Activated CD4-positive, alpha-beta memory T cell treated with anti-CD3 and anti-CD28 coated beads for 36 hours (primary cell): Measurements from ENCODE around the gene ADRA2A. TPM values are rescaled to one million over a fixed set of nuclear protein-coding genes. Genes with fewer than 3 reads are reported as not detected.
A peak's percentile ranks its signal among the peaks of the same experiment; 100 is the strongest.

Experiments
- CTCF ChIA-PET: fragments of 350-600 bp; sonication (Branson Sonifier 250); formaldehyde crosslinking; loops from one replicate; lab custom pipeline; 2021; ENCODE audit warnings: antibody characterized with exemption, inconsistent platforms; lab: Charles Lee
- POLR2A ChIA-PET: fragments of 350-600 bp; sonication (Branson Sonifier 250); formaldehyde crosslinking; loops from one replicate; lab custom pipeline; 2021; ENCODE audit warnings: antibody characterized with exemption; lab: Charles Lee
- DNase-seq: peaks from one replicate; pipeline ENCODE4 v3.0.0-alpha.2; 2020
- H3K27ac Mint-ChIP-seq: one replicate; pipeline ENCODE4 v1.8.0; 2021; ENCODE audit warnings: mixed read lengths
- H3K27me3 Mint-ChIP-seq: one replicate; pipeline ENCODE4 v1.8.0; 2021; ENCODE audit warnings: mixed read lengths
- H3K36me3 Mint-ChIP-seq: one replicate; pipeline ENCODE4 v1.8.0; 2021; ENCODE audit warnings: mixed read lengths
- H3K4me1 Mint-ChIP-seq: one replicate; pipeline ENCODE4 v1.8.0; 2021; ENCODE audit warnings: low read depth, mixed read lengths
- H3K4me3 Mint-ChIP-seq: one replicate; pipeline ENCODE4 v1.8.0; 2021; ENCODE audit warnings: mild to moderate bottlenecking, mixed read lengths
- H3K9me3 Mint-ChIP-seq: one replicate; pipeline ENCODE4 v1.8.0; 2021; ENCODE audit warnings: mixed read lengths
- intact Hi-C: fragments of 100-400 bp; cut with micrococcal nuclease; formaldehyde crosslinking; loops from one replicate; pipeline ENCODE4 v1.15.1; 2023
- total RNA-seq, 2 experiments: library from RNA; stranded (reverse); gene quantifications; one replicate each; pipeline ENCODE4 v1.2.3, GENCODE V29; 2021

ADRA2A gene
- total RNA-seq, 2 experiments from 2014 or later = not detected

DNA sequence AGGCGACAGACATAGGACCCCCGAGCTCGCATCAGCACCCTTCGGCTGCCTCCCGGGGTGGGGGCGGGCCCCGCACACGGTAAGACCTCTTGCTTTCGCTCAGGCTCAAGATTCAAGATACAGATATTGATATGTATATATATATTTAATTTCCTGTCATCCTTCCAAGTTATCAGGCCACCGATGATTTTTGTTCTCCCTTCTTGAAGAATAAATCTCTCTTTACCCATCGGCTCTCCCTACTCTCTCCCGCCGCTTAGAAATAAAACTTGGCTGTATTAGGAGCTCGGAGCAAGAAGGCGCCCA is 603 bp downstream of the ADRA2A start:
- intact Hi-C loops = loop anchor here (2.0 to 10.0 kb wide), 4 partner anchors 129 to 1057 kb away; no protein-coding TSS in a partner anchor
- no peak overlapping the region for H3K27ac Mint-ChIP-seq
- POLR2A ChIA-PET = no interaction called here
- CTCF ChIA-PET = interaction anchor here (1.1 to 2.8 kb wide), 4 partner anchors 12 to 1061 kb away, joined by 3 to 29 read pairs (median 5); no protein-coding TSS in a partner anchor
- H3K36me3 Mint-ChIP-seq = peaks cover 3% of the 10 kb centered on the region
- H3K4me1 Mint-ChIP-seq = peaks cover 11% of the 10 kb centered on the region
- no peak for DNase-seq
- H3K27me3 Mint-ChIP-seq = peaks cover 54% of the 10 kb centered on the region
- peak overlapping the region; percentile 48 for H3K4me3 Mint-ChIP-seq
- no peaks in the 10 kb centered on the region for H3K9me3 Mint-ChIP-seq

- H3K27ac Mint-ChIP-seq = no peak overlapping the region
- peaks cover 11% of the 10 kb centered on the region for H3K4me1 Mint-ChIP-seq
- peak; percentile 15 for DNase-seq
- peaks cover 50% of the 10 kb centered on the region for H3K27me3 Mint-ChIP-seq
- peaks cover 3% of the 10 kb centered on the region for H3K36me3 Mint-ChIP-seq
- intact Hi-C loops = loop anchor here (2.0 to 10.0 kb wide), 4 partner anchors 129 to 1057 kb away; no protein-coding TSS in a partner anchor
- no peaks in the 10 kb centered on the region for H3K9me3 Mint-ChIP-seq
- POLR2A ChIA-PET = no interaction called here
- CTCF ChIA-PET = interaction anchor here (1.1 to 2.8 kb wide), 5 partner anchors 12 to 1061 kb away, joined by 3 to 29 read pairs (median 4); no protein-coding TSS in a partner anchor
- H3K4me3 Mint-ChIP-seq = peak overlapping the region; percentile 50
Measured at GRCh38 chr10:111077785-111078504, 1.1 kb downstream of the ADRA2A start.

DNA sequence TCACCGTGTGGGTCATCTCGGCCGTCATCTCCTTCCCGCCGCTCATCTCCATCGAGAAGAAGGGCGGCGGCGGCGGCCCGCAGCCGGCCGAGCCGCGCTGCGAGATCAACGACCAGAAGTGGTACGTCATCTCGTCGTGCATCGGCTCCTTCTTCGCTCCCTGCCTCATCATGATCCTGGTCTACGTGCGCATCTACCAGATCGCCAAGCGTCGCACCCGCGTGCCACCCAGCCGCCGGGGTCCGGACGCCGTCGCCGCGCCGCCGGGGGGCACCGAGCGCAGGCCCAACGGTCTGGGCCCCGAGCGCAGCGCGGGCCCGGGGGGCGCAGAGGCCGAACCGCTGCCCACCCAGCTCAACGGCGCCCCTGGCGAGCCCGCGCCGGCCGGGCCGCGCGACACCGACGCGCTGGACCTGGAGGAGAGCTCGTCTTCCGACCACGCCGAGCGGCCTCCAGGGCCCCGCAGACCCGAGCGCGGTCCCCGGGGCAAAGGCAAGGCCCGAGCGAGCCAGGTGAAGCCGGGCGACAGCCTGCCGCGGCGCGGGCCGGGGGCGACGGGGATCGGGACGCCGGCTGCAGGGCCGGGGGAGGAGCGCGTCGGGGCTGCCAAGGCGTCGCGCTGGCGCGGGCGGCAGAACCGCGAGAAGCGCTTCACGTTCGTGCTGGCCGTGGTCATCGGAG is 1.8 kb downstream of the ADRA2A start:
- intact Hi-C loops = loop anchor here (5.0 to 10.0 kb wide), 2 partner anchors 331 to 1056 kb away; no protein-coding TSS in a partner anchor
- H3K4me3 Mint-ChIP-seq = no peak overlapping the region
- CTCF ChIA-PET = interaction anchor here (1.5 kb wide), 1 partner anchor 520 kb away, joined by 3 read pairs; no protein-coding TSS in a partner anchor

DNA sequence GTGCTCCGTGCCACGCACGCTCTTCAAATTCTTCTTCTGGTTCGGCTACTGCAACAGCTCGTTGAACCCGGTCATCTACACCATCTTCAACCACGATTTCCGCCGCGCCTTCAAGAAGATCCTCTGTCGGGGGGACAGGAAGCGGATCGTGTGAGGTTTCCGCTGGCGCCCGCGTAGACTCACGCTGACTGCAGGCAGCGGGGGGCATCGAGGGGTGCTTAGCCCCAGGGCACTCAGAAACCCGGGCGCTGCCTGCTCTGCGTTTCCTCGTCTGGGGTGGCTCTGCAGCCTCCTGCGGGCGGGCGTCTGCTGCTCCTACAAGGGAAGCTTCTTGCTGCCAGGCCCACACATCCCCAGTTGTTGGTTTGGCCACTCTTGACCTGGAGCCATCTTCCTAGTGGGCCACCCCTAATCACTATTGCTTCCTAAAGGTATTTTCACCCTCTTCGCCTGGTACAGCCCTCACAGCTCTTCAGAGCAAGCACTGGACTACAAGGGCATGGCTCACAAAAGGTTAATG is 2.5 kb downstream of the ADRA2A start:
- Mint-ChIP-seq H3K4me1 (peaks cover 11% of the 10 kb centered on the region), H3K9me3 (no peaks in the 10 kb centered on the region), H3K27me3 (peaks cover 39% of the 10 kb centered on the region), H3K27ac (no peak overlapping the region), H3K4me3 (no peak overlapping the region), H3K36me3 (peaks cover 3% of the 10 kb centered on the region)
- ChIA-PET CTCF (interaction anchor here (1.5 kb wide), 1 partner anchor 519 kb away, joined by 3 read pairs; no protein-coding TSS in a partner anchor), POLR2A (no interaction called here)
- no peak for DNase-seq
- intact Hi-C loops = loop anchor here (5.0 to 10.0 kb wide), 2 partner anchors 332 to 1056 kb away; no protein-coding TSS in a partner anchor

More for the DNA sequence above, 1.8 kb downstream of the ADRA2A start:
- Mint-ChIP-seq H3K27ac (no peak overlapping the region), H3K9me3 (no peaks in the 10 kb centered on the region), H3K4me1 (peaks cover 11% of the 10 kb centered on the region), H3K27me3 (peaks cover 44% of the 10 kb centered on the region), H3K36me3 (peaks cover 3% of the 10 kb centered on the region)
- no peak for DNase-seq
- POLR2A ChIA-PET = no interaction called here

GRCh38 chr10:111079781-111080180 is 3.0 kb downstream of the ADRA2A start:
- POLR2A ChIA-PET = no interaction called here
- H3K4me3 Mint-ChIP-seq = no peak overlapping the region
- intact Hi-C loops = loop anchor here (5.0 to 10.0 kb wide), 2 partner anchors 332 to 1055 kb away; no protein-coding TSS in a partner anchor

GRCh38 chr10:111080224-111080623 is 3.4 kb downstream of the ADRA2A start:
- intact Hi-C loops = no loop called here
- ChIA-PET POLR2A (no interaction called here), CTCF (no interaction called here)
- Mint-ChIP-seq H3K36me3 (peaks cover 3% of the 10 kb centered on the region), H3K4me1 (peaks cover 11% of the 10 kb centered on the region), H3K27me3 (peaks cover 30% of the 10 kb centered on the region), H3K27ac (no peak overlapping the region), H3K4me3 (no peak overlapping the region), H3K9me3 (no peaks in the 10 kb centered on the region)
- DNase-seq = no peak

More at GRCh38 chr10:111079781-111080180, 3.0 kb downstream of the ADRA2A start:
- H3K4me1 Mint-ChIP-seq = peaks cover 11% of the 10 kb centered on the region
- DNase-seq = no peak
- H3K9me3 Mint-ChIP-seq = no peaks in the 10 kb centered on the region
- H3K36me3 Mint-ChIP-seq = peaks cover 3% of the 10 kb centered on the region
- peaks cover 34% of the 10 kb centered on the region for H3K27me3 Mint-ChIP-seq
- no peak overlapping the region for H3K27ac Mint-ChIP-seq
- CTCF ChIA-PET = no interaction called here

- intact Hi-C loops = no loop called here
- H3K4me1 Mint-ChIP-seq = peaks cover 7% of the 10 kb centered on the region
- no peak overlapping the region for H3K4me3 Mint-ChIP-seq
- POLR2A ChIA-PET = no interaction called here
- no peaks in the 10 kb centered on the region for H3K9me3 Mint-ChIP-seq
- CTCF ChIA-PET = no interaction called here
- peaks cover 3% of the 10 kb centered on the region for H3K36me3 Mint-ChIP-seq
- DNase-seq = no peak
- no peak overlapping the region for H3K27ac Mint-ChIP-seq
- peaks cover 23% of the 10 kb centered on the region for H3K27me3 Mint-ChIP-seq
Measured at GRCh38 chr10:111081595-111081994, 4.8 kb downstream of the ADRA2A start.

GRCh38 chr10:111082102-111082975 is 5.5 kb downstream of the ADRA2A start:
- DNase-seq = no peak
- peaks cover 7% of the 10 kb centered on the region for H3K4me1 Mint-ChIP-seq
- CTCF ChIA-PET = no interaction called here
- H3K27ac Mint-ChIP-seq = no peak overlapping the region
- peaks cover 3% of the 10 kb centered on the region for H3K36me3 Mint-ChIP-seq
- H3K9me3 Mint-ChIP-seq = no peaks in the 10 kb centered on the region
- H3K4me3 Mint-ChIP-seq = no peak overlapping the region
- intact Hi-C loops = no loop called here
- POLR2A ChIA-PET = no interaction called here
- peaks cover 23% of the 10 kb centered on the region for H3K27me3 Mint-ChIP-seq

GRCh38 chr10:111083222-111084095 is 6.6 kb downstream of the ADRA2A start:
- POLR2A ChIA-PET = no interaction called here

GRCh38 chr10:111084366-111085255 is 7.8 kb downstream of the ADRA2A start:
- DNase-seq = no peak
- Mint-ChIP-seq H3K36me3 (no peaks in the 10 kb centered on the region), H3K27me3 (peaks cover 8% of the 10 kb centered on the region), H3K27ac (no peak overlapping the region), H3K4me1 (no peaks in the 10 kb centered on the region), H3K9me3 (no peaks in the 10 kb centered on the region), H3K4me3 (no peak overlapping the region)
- POLR2A ChIA-PET = no interaction called here
- CTCF ChIA-PET = no interaction called here
- intact Hi-C loops = no loop called here

More at GRCh38 chr10:111083222-111084095, 6.6 kb downstream of the ADRA2A start:
- H3K36me3 Mint-ChIP-seq = peaks cover 3% of the 10 kb centered on the region
- H3K4me1 Mint-ChIP-seq = no peaks in the 10 kb centered on the region
- DNase-seq = no peak
- CTCF ChIA-PET = no interaction called here
- H3K9me3 Mint-ChIP-seq = no peaks in the 10 kb centered on the region
- no peak overlapping the region for H3K27ac Mint-ChIP-seq
- no peak overlapping the region for H3K4me3 Mint-ChIP-seq
- peaks cover 14% of the 10 kb centered on the region for H3K27me3 Mint-ChIP-seq
- intact Hi-C loops = no loop called here
